Measurements from ENCODE around the gene C17orf67. TPM values are rescaled to one million over a fixed set of nuclear protein-coding genes. Genes with fewer than 3 reads are reported as not detected.

C17orf67 gene
- total and polyA plus RNA-seq, 9 of the 15 experiments (the other 6 are each of a cell fraction or from before 2014, with no cell fraction given), result 0.07 to 1.7 (median 0.59) TPM

- H3K4me3 ChIP-seq, result no peak overlapping the region
- ChIA-PET POLR2A (no interaction called here), CTCF (ENCODE audit: low intra/inter-chr PET ratio) (no interaction called here)
- FAIRE-seq (no peak), DNase-seq (ENCODE audit: extremely low read depth in 1 of 4, low spot score in 3 of 4) (no peak), ATAC-seq (no peak)
- no peak overlapping the region for H3K4me2 ChIP-seq (ENCODE audit: insufficient read depth, low read length)
- no peaks in the 10 kb centered on the region for H4K20me1 ChIP-seq (replicated peaks; ENCODE audit: control insufficient read depth, insufficient read depth, low read length)
- no peaks in the 10 kb centered on the region for H3K9me3 ChIP-seq (replicated peaks; ENCODE audit: control insufficient read depth, insufficient read depth, low read depth, low read length)
- no peak overlapping the region for H2AFZ ChIP-seq (ENCODE audit: low read depth, low read length)
- no peaks in the 10 kb centered on the region for H3K79me2 ChIP-seq (ENCODE audit: control insufficient read depth, insufficient read depth, low read length)
- no peak overlapping the region for H3K27ac ChIP-seq (ENCODE audit: extremely low read depth, low read depth, low read length)
- H3K9me1 ChIP-seq (ENCODE audit: control insufficient read depth, insufficient read depth, low read length), result no peaks in the 10 kb centered on the region
- H3K36me3 ChIP-seq (ENCODE audit: control insufficient read depth, insufficient read depth, low read length), result no peaks in the 10 kb centered on the region
- H3K27me3 ChIP-seq (ENCODE audit: control insufficient read depth in 2 of 2, insufficient read depth in 2 of 2, low read length in 2 of 2), result peaks cover 7 to 23% of the 10 kb centered on the region in 2 experiments
- 2% methylated on average over 7 of the region's 7 CpGs for WGBS (ENCODE audit: insufficient coverage, low coverage, missing lambda C conversion rate)
- H3K9ac ChIP-seq (ENCODE audit: insufficient read depth in 1 of 2, low read depth in 2 of 2, low read length in 2 of 2), result no peak overlapping the region
- intact Hi-C loops (cut with micrococcal nuclease), result no loop called here
- BruUV-seq (replicated peaks), result no TSS peak
- H3K4me1 ChIP-seq (replicated peaks in 1 of 2; ENCODE audit: control insufficient read depth in 2 of 2, insufficient read depth in 2 of 2, low read length in 2 of 2), result no peaks in the 10 kb centered on the region
- in situ Hi-C loops (cut with MboI), result no loop called here
- TF ChIP-seq CBX8 (IDR thresholded peaks at IDR 0.05; ENCODE audit: borderline replicate concordance, extremely low read depth, low read depth, low read length, poor library complexity, severe bottlenecking) (no peak), EP300 (IDR thresholded peaks at IDR 0.05; ENCODE audit: low read length) (peak; percentile 54), CEBPG (CRISPR knock-in tag; IDR thresholded peaks at IDR 0.05) (0 out of 2 replicates have a peak, but pooled peaks have one; percentile 42), CEBPG (tag; conservative IDR thresholded peaks at IDR 0.05 in 1 of 2, IDR thresholded peaks at IDR 0.05 in 1 of 2) (peak; percentile 83 to 97), DPF2 (IDR thresholded peaks at IDR 0.05) (peak; percentile 33; the same call in 1 of the 2 replicates), BHLHE40 (IDR thresholded peaks at IDR 0.05; ENCODE audit: low read length) (peak; percentile 76), NEUROD1 (IDR thresholded peaks at IDR 0.05; ENCODE audit: borderline replicate concordance, low read depth, low read length, partially characterized antibody) (no peak), TRIM24 (IDR thresholded peaks at IDR 0.05) (peak in 1 of 2 experiments; percentile 39; a peak in 1 of 4 replicates), MEIS2 (IDR thresholded peaks at IDR 0.05; ENCODE audit: partially characterized antibody) (peak; percentile 78), ZNF589 (CRISPR knock-in tag; IDR thresholded peaks at IDR 0.05; ENCODE audit: low read depth) (peak; percentile 76), ZEB2 (IDR thresholded peaks at IDR 0.05) (peak; percentile 55; the same call in 1 of the 2 replicates), ZNF318 (IDR thresholded peaks at IDR 0.05; ENCODE audit: borderline replicate concordance in 1 of 2, low read depth in 1 of 2) (peak in 1 of 2 experiments; percentile 75; a peak in 2 of 4 replicates), CTBP1 (IDR thresholded peaks at IDR 0.05; ENCODE audit: borderline replicate concordance) (0 out of 2 replicates have a peak, but pooled peaks have one; percentile 52), ZNF175 (CRISPR knock-in tag; IDR thresholded peaks at IDR 0.05; ENCODE audit: low read depth) (peak; percentile 87), ESRRA (IDR thresholded peaks at IDR 0.05; ENCODE audit: borderline replicate concordance, low read depth) (peak; percentile 68), BACH1 (tag; IDR thresholded peaks at IDR 0.05) (0 out of 2 replicates have a peak, but pooled peaks have one; percentile 16)
These were observed 46.7 kb downstream of the C17orf67 start for GRCh38 chr17:56786989-56787482.

All from K562 (cell line).